ENCODE results near the gene IQCK.

The IQCK gene

GRCh38 chr16:19699472-19699871 lies 18.6 kb upstream of the IQCK start:
- Histone ChIP-seq H3K36me3 (replicated peaks; ENCODE audit: low read depth, low read length) (peaks cover 47% of the 10 kb centered on the region), H4K20me1 (ENCODE audit: insufficient read depth, low read length) (0 out of 2 replicates have a peak, but pooled peaks cover 3% of the 10 kb centered on the region), H3K27ac (ENCODE audit: low read length) (no peak overlapping the region), H2AFZ (ENCODE audit: low read depth, low read length) (no peak overlapping the region), H3K4me1 (ENCODE audit: low read length) (peaks cover 7% of the 10 kb centered on the region), H3K27me3 (ENCODE audit: low read depth, low read length) (no peaks in the 10 kb centered on the region), H3K9me3 (ENCODE audit: insufficient read depth, low read length) (no peaks in the 10 kb centered on the region), H3K9ac (ENCODE audit: low read length) (no peak overlapping the region), H3K4me2 (ENCODE audit: low read length) (no peak overlapping the region), H3K4me3 (ENCODE audit: low read length) (no peak overlapping the region), H3K79me2 (ENCODE audit: low read length) (no peaks in the 10 kb centered on the region; the same call in 1 of the 2 replicates)
- TF ChIP-seq EZH2phosphoT487 (IDR thresholded peaks at IDR 0.05; ENCODE audit: low read depth), result no peak
- TF ChIP-seq CTCF (IDR thresholded peaks at IDR 0.05; ENCODE audit: low read depth, low read length), result no peak

- TF ChIP-seq EZH2phosphoT487 (IDR thresholded peaks at IDR 0.05; ENCODE audit: low read depth) (no peak), CTCF (IDR thresholded peaks at IDR 0.05; ENCODE audit: low read depth, low read length) (no peak)
- no peak overlapping the region for H3K4me3 ChIP-seq (ENCODE audit: low read length)
- H4K20me1 ChIP-seq (ENCODE audit: insufficient read depth, low read length), result 0 out of 2 replicates have a peak, but pooled peaks cover 3% of the 10 kb centered on the region
- H3K27ac ChIP-seq (ENCODE audit: low read length), result no peak overlapping the region
- no peak overlapping the region for H3K4me2 ChIP-seq (ENCODE audit: low read length)
- H3K9me3 ChIP-seq (ENCODE audit: insufficient read depth, low read length), result no peaks in the 10 kb centered on the region
- H3K9ac ChIP-seq (ENCODE audit: low read length), result no peak overlapping the region
- H3K4me1 ChIP-seq (ENCODE audit: low read length), result peaks cover 7% of the 10 kb centered on the region
- H3K36me3 ChIP-seq (replicated peaks; ENCODE audit: low read depth, low read length), result peaks cover 56% of the 10 kb centered on the region
- H2AFZ ChIP-seq (ENCODE audit: low read depth, low read length), result no peak overlapping the region
- H3K27me3 ChIP-seq (ENCODE audit: low read depth, low read length), result no peaks in the 10 kb centered on the region
- H3K79me2 ChIP-seq (ENCODE audit: low read length), result no peaks in the 10 kb centered on the region; the same call in 1 of the 2 replicates
Measured at GRCh38 chr16:19700319-19700781, 17.7 kb upstream of the IQCK start.

GRCh38 chr16:19701091-19701490 lies 17.0 kb upstream of the IQCK start:
- H3K4me2 ChIP-seq (ENCODE audit: low read length), result no peak overlapping the region
- peaks cover 63% of the 10 kb centered on the region for H3K36me3 ChIP-seq (replicated peaks; ENCODE audit: low read depth, low read length)
- H3K4me1 ChIP-seq (ENCODE audit: low read length), result peaks cover 7% of the 10 kb centered on the region
- no peak overlapping the region for H3K4me3 ChIP-seq (ENCODE audit: low read length)
- no peak overlapping the region for H3K27ac ChIP-seq (ENCODE audit: low read length)
- H4K20me1 ChIP-seq (ENCODE audit: insufficient read depth, low read length), result 0 out of 2 replicates have a peak, but pooled peaks cover 3% of the 10 kb centered on the region
- no peak for TF ChIP-seq CTCF (IDR thresholded peaks at IDR 0.05; ENCODE audit: low read depth, low read length)
- no peak for TF ChIP-seq EZH2phosphoT487 (IDR thresholded peaks at IDR 0.05; ENCODE audit: low read depth)
- H3K9me3 ChIP-seq (ENCODE audit: insufficient read depth, low read length), result no peaks in the 10 kb centered on the region
- H3K9ac ChIP-seq (ENCODE audit: low read length), result no peak overlapping the region
- no peaks in the 10 kb centered on the region for H3K27me3 ChIP-seq (ENCODE audit: low read depth, low read length)
- H2AFZ ChIP-seq (ENCODE audit: low read depth, low read length), result no peak overlapping the region
- H3K79me2 ChIP-seq (ENCODE audit: low read length), result peaks cover 4% of the 10 kb centered on the region; the same call in 1 of the 2 replicates

GRCh38 chr16:19703172-19703889 lies 14.7 kb upstream of the IQCK start:
- peaks cover 70% of the 10 kb centered on the region for H3K36me3 ChIP-seq (replicated peaks; ENCODE audit: low read depth, low read length)
- H3K9me3 ChIP-seq (ENCODE audit: insufficient read depth, low read length), result no peaks in the 10 kb centered on the region
- no peak overlapping the region for H3K4me2 ChIP-seq (ENCODE audit: low read length)
- TF ChIP-seq CTCF (IDR thresholded peaks at IDR 0.05; ENCODE audit: low read depth, low read length) (no peak), EZH2phosphoT487 (IDR thresholded peaks at IDR 0.05; ENCODE audit: low read depth) (no peak)
- H2AFZ ChIP-seq (ENCODE audit: low read depth, low read length), result no peak overlapping the region
- peaks cover 7% of the 10 kb centered on the region for H3K4me1 ChIP-seq (ENCODE audit: low read length)
- no peak overlapping the region for H3K4me3 ChIP-seq (ENCODE audit: low read length)
- H3K9ac ChIP-seq (ENCODE audit: low read length), result no peak overlapping the region
- H3K27ac ChIP-seq (ENCODE audit: low read length), result no peak overlapping the region
- H3K27me3 ChIP-seq (ENCODE audit: low read depth, low read length), result no peaks in the 10 kb centered on the region
- H4K20me1 ChIP-seq (ENCODE audit: insufficient read depth, low read length), result 0 out of 2 replicates have a peak, but pooled peaks cover 4% of the 10 kb centered on the region
- H3K79me2 ChIP-seq (ENCODE audit: low read length), result peaks cover 9% of the 10 kb centered on the region; the same call in 1 of the 2 replicates
